Activated T-helper 9 cell treated with anti-CD3 and anti-CD28 coated beads, Interleukin-2, amount 50 U/mL, for 16 hours (primary cell): ENCODE data around the gene RAB3C.
"Not testable (repeated sequence)": the region's sequence is repeated elsewhere in the genome, so short reads cannot be mapped to it uniquely, and the experiment has no call there.

ENCODE experiments used
- DNase-seq: peaks from one replicate; pipeline ENCODE4 v3.0.0-alpha.2; 2020; ENCODE audit warnings: low read depth

Gene RAB3C

DNA sequence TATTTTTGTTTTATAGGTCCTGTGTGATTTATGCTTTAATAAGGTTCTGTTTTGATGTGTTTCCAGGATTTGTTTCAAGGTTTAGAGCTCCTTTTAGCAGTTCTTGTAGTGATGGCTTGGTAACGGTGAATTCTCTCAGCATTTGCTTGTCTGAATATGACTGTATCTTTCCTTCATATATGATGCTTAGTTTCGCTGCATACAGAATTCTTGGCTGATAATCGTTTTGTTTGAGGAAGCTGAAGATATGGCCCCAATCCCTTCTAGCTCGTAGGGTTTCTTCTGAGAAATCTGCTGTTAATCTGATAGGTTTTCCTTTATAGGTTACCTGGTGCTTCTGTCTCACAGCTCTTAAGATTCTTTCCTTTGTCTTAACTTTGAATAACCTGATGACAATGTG lies 20.0 kb downstream of the RAB3C start:
- not testable (repeated sequence) for DNase-seq

DNA sequence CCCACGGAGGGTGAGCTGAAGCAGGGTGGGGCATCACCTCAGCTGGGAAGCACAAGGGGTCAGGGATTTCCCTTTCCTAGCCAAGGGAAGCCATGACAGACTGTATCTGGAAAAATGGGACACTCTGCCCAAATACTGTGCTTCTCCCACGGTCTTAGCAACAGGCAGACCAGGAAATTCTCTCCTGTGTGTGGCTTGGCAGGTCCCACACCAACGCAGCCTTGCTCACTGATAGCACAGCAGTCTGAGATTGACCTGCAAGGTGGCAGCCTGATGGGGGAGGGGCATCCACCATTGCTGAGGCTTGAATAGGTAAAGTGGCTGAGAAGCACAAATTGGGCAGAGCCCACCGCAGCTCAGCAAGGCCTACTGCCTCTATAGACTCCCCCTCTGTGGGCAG lies 23.2 kb downstream of the RAB3C start:
- no peak for DNase-seq

DNA sequence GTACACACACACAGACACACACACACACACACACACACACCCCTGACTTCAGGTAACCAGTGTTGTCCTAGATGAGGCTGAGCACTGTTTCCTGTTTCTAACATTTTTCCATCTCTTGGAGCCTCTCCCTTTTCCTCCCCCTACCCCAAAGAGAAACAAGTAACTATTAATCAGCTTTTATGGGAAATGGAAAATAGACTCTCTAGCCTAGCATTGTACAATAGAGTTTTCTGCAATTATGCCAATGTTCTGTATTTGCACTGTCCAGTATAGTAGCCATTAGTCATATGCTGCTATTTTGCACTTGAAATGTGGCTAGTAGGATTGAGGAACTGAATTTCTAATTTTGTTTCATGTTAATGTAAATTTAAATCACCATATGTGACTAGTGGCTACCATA lies 33.1 kb downstream of the RAB3C start:
- DNase-seq, result no peak

DNA sequence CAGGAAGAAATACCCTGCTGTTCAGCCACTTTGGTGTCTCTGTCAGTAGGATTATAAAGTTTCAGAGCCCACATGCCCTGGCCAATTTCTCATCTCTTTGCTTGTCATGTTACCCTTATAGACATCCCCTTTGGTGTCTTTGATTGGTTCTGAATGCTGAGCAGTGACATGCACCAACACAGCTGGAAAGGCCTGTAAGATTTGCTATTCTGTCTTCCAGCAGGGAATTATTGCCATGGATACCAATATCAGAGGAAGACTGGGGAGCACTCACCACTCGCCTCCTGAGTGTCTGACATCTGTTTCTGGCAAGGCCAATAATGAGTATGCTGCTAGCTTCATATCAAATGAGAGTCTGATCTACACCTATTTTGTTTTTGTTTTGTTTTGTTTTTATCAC lies 34.4 kb downstream of the RAB3C start:
- no peak for DNase-seq

DNA sequence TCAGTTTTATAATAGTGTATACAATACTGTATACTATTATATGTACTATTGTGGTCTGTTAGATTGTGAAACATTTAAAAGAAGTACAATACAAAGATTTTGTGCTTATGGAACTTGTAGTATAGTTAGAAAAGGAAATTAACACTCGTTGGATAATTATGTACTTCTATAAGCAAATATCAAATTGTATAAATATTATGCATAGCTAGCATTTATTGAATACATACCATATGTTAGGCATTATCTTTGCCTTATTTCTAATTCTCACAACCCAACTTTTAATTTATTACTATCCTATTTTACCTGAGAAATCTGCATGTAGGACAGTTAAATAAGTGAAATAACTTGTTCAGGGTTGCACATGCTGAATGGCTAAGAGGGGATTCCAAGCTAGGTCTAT lies 37.5 kb downstream of the RAB3C start:
- DNase-seq, result no peak

DNA sequence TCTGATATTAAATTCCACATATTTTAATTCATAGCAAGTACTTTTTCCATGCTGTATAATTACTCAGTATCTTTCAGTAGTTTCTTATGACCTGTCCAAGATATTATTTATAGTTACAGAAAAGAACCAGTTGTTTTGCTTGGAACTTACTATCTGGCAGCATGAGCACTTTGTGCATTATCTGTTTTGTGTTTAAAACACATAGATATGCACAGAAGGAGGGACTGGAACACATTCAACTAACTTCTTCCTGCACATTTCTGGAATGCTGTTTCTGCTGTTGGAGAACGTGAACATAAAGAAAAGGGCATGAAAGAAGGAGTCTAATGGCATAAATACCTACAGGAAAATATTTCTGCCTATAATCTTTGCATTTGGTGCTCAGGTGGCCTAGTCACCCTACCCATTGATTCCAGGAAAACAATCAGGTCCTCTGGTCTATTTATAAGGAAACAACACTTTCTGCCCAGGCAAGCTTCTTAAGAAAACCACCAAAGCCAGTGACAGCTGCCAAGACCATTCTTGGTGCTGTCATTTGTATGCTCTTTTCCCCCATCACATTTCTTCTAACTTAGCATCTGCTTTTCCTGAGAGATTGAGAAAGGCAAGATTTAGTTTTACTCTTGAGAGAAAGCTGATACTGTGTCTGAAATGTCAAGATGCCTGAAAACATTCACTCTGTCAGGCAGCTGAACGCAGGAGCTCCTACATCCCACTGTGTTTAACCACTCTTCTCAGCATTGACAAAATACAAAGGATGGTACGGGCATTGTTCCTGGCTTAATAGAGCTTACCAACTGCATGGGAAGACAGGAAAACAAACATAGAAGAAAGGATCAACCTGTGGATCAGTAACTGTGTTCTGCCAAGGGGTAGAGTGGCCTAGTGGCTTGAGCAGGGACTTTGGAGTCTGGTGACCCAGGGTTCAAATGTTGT lies 40.3 kb downstream of the RAB3C start:
- DNase-seq, result no peak

DNA sequence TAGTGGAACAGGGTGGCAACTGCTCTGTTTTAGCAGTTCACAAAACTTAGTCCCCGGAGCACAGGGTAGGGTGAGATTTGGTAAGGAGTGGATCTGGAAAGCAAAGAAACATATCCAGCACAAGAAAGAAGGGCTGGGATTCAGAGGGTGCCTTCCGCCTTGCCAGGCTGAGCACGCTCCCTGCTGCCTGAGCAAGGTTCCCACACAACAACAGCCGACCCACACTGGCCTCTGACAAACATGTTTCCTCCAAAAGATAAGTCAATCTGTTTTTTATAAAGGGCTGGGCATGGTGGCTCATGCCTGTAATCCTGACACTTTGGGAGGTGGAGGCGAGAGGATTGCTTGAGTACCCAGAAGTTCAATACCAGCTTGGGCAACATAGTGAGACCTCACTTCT lies 45.8 kb downstream of the RAB3C start:
- DNase-seq, result no peak

DNA sequence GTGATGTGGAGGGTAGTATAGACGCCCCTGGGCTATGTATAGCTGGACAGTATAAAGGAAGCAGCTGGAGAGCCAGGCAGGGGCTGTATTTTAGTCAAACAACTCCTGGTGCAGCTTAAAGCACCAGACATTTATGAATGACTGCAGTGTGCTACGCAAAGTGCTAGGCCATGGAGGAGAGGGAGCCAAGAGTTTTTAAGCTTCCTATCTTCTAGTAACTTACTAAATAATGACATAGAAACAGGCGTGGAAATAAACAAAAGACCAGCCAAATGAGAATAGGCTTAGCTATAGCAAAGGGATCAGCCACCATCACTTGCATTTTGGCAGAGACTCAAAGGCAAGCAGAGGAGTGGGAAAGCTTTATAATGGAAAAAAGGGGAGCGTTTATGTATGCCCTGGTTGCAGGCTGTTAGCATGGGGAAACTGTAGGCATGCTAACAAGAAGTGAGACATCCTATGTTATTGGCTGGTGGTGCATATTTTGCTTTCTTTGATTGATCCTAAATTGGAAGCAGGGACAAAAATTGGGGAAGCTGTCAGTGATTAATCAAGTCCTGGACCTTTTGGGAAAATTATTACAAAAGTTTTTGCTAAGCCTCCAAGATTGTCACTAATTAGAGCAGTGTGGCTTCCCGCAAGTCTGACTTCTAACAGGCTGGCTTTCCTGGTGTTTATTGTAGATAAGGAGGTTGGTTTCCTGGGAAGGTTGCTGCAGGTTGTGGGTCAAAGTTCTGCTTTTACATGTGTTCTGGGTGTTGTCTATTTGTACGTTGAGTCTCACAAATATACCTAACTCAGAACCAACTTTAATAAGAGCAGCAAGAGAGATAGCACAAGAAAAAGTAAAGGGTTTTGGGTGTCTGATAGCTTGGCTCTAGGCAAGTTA lies 46.6 kb downstream of the RAB3C start:
- DNase-seq, result no peak

DNA sequence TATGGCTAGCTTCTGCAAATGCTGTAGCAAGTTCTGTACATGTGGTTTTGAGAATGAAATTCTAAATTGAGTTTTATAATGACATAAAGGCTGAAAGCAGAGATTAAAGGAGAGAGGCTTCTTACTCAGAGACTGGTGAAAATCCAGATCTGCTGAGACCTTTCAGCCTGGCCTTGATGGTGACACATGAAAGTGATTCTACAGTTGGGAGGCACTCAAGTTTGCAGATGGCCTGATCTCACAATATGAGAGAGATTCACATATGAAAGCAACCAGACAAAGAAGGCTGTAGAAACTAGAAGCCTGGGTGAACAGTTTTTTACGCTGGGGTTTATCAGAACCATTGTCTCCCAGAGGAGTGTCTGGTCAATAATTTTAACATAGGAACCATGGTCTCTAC lies 49.0 kb downstream of the RAB3C start:
- DNase-seq, result no peak

DNA sequence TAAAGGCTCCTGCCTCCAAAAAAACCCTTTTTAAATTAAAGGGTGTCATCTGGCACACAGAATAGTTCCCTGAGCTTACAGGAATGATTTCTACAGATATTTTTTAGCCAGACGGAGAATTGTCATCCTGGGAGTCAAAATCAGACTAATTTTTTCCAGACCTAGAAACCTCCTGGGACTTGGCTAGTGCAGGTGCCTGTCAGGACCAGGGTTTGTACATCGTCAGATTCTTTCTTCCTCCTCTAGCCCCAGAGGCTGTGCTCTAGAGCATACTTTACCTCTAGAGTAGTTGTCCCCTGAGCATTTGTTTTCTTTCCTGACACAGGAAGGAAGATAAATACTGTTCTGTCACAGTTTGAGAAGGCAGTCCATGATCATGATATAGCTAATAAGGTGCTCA lies 52.5 kb downstream of the RAB3C start:
- no peak for DNase-seq

DNA sequence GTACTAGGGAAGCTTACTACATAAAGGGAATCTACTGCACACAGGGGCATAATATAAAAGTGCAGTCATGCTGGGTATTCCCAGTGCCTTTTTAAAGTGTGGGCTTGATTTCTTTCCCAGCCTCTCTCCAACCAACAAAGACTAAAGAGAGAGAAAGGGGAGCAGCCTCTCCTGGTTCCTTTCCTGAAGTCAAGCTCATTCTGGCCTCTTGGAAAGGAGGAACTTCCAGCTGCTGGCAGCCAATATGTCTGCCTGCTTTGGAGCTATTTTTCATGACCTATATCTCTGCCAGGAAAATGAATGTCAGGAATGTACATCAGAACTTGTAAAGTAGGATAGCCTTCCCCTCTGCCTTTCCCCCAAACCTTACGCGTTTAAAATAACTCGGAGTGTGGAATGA lies 57.1 kb downstream of the RAB3C start:
- no peak for DNase-seq

DNA sequence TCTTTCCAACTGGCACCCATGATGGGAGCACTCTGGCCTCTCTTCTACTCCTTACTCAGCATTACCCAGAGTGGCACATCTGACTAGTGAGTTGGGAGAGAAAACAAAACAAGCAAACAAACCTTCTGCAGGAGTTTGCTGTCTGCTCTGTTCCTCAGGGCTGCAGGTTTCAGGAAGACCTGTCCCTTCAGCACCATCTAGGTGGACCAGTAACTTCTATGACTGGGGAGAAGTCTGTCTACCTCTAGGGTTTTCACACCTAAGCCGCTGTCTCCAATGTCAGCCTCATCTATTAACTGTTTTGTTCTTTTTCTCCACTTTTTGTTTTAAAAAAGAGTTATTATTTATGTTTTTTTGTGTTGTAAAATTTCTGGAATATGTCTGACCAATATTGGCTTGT lies 58.7 kb downstream of the RAB3C start:
- no peak for DNase-seq

DNA sequence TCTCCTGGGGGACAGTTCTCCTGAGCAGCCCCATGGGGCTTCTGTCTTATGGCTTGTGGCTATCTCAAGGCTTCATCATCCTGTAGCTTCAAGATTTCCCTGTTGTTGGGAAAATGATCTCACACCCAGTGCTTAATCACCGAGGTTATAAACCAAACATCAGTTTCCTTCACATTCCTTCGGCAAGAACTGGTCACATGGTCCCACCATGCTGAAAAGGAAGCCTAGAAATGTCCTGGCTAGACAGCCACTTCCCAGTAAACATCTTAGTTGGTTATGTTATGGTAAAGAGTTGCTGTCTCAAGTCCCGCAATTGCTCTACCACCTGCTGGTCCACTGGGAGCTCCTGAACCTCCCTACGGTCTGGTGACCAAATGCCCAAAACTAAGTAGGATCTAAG lies 66.0 kb downstream of the RAB3C start:
- no peak for DNase-seq

DNA sequence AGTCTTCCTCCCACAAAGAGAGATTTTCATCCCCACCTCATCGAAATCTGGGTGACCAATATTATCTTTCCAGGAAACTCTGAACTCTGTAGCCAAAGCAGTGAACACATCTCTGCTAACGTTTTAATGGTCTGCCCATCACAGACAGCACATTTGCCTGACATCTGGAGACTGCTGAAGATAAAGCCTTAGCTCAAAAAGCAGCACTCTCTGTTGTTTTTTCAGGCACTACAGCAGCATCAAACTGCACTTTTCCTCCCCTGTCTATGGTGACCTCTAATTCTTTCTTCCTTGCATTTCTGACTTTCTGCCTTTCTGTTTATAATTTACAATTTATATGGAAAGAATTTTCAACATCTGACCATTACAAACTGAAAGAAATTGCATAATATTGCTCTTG lies 66.8 kb downstream of the RAB3C start:
- no peak for DNase-seq

DNA sequence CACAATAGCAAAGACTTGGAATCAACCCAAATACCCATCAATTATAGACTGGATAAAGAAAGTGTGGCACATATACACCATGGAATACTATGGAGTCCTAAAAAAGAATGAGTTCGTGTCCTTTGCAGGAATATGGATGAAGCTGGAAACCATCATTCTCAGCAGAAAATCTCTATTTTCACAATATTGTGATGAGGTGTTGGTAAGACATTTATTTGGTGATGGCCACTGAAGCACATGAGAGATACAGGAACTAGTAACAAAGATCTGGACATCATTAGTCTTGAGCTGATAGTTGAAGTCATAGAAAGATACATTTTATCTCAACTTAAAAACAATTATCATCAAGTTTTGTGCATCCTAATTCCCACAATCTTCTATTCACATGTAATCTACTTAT lies 70.6 kb downstream of the RAB3C start:
- no peak for DNase-seq

DNA sequence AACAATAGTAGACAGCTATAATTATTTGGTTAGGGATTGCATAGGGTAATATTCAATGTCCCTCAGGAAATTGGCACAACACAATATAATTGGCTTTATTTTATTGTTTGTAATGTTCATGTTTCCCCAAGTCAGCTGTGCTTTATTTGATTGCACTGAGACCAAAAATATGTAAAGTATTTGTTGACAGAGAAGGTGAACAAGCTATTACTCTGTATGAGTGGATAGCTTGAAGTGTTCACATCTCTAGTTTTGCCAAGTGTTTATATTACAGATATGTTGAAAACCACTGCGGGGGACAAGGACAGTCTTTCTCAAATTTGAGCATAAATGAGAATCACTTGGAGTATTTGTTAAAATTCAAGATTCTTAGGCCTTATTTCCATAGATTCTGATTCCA lies 83.3 kb downstream of the RAB3C start:
- no peak for DNase-seq

DNA sequence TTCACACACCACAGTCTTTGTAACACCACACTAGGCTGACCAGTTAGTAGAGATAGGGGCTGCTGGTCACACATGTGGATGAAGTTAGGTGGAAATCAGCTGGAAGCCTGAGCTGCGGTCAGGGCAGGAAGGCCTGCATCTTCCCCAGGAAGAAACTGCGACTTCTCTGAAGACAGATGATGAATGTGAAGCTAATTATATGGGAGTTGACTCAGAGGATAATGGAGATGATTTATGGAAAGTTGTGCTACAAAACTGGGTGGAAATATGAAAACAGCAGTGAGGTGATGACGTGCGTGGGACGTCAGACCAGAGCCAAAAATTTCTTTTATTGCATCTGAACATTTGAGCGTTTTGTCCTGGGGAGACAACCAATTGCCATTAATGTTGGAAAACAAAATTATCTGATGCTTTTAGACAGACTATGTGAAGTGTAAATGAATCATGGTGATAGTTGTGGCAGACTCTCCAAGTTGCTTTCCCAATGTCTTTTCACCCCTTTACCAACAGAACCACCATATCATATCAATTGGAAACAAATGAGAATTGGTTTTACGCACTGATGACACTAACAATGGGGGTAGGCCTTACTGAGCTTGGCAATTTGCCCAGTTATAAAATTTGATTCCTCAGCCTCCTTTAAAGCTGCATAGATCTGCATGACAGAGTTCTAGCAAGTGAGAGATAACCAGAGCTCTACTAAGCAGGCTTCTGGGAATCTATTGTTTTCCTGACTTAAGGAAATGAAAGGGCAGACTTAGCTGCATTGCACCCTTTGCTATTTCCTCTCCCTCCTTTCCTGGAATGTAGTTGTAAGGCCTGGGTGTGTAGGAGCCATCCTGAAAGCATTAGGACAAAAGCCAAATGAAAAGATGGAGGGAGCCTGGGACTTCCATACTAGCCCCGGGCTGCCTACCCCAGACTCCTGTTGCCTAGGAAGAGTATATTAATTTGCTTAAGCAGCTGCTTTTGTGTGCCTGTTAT lies 84.0 kb downstream of the RAB3C start:
- no peak for DNase-seq

DNA sequence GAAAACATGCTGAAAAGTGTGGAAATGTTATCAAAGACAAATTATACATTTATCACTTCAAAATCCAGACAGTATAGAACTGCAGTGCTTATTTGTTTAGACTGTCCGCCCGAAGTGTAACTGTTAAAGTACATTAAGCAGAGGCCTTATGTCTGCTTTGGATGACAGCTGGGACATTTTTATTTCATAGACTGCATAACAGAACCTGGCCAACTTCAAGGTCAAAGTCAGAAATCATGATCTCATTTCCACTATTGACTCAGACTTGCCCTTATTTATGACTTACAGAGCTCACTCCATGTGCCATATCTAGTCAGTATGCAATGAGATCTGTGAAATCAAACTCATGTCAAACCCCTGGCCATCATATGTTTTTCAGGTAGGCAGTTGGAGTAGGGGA lies 87.7 kb downstream of the RAB3C start:
- DNase-seq, result no peak

DNA sequence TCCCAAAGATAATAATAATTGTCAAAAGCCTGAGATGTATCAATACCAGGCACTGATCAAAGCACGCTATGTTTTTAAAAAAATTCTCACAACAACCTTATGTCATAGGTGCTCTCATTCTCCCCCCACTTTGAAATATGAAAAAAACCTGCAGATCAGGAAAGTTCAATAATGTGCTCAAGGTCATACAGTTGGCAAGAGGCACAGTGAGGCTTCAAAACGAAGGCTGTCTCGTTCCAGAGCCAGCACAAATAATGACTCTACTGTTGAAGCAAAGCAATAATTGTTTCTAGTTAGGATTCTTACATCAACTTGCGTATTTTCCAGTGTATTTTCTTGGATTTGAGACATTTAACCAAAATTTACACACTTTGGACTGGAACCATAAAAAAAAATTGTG lies 88.3 kb downstream of the RAB3C start:
- no peak for DNase-seq

DNA sequence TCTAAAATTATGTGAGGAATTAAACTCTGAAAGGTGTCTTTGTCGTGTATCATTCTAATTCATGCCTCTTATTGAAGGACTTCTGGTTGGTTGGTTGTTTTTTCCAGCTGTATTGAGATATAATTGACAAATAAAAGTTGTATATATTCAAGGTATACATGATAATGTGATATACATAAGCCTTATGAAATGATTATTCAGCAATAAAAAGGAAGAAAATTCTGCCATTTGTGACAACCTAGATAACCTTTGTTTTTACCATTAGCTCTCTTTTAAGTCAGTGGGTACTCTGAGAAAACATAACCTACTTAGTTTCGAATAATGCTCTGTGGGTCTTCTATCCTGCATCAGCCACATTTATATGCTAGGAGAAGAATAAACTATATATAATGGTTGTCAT lies 89.6 kb downstream of the RAB3C start:
- DNase-seq, result no peak

DNA sequence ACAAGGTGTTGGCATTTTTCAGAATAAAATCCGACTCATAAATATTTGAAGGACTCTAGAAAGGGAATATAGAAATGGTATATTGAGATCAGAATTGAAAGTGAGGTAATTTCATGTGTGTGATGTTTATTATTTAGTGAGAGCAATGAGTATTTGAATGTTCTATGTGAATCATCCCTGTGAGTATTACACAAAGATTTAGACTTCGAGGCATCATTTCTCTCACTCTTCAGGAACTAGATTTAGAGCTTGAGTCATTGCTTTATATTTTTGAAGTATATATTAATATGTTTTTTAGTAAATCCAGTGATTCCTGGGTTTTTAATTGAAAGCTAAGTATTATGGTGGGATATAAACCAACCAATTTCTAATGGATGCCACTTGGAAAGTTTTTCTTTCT lies 91.2 kb downstream of the RAB3C start:
- no peak for DNase-seq

DNA sequence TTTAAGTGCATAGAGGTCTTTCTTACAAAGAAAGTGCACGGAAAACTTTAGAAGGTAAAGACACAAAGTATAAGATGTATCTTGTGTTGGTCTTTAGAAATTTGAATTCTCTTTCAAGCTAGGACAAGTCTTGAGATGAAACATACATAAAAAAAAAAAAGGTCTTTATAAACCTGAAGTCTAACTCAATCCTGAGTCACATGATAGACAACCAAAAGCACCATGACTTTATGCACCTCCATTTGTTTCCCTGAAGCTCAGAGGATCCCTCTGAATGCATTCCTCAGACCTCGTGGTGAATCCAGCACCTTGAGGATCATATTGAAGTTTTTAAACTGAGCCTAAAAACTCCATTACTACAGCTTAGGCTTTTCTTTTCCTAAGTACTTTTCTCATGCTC lies 91.8 kb downstream of the RAB3C start:
- no peak for DNase-seq
